H1 (cell line): Measurements from ENCODE around the gene ARID4B.

ENCODE experiments used
- CTCF ChIP-seq, 3 experiments: IDR thresholded peaks; 1 replicate in 2 of 3; 2 replicates in 1 of 3; pipeline versions ENCODE4 v1.5.1 to v1.6.1; 2011; ENCODE audit warnings: low read length in 3 of 3, mild to moderate bottlenecking in 3 of 3, inconsistent platforms in 2 of 3, low read depth in 1 of 3, moderate library complexity in 1 of 3; ENCODE audit not compliant: insufficient read depth in 1 of 3; ENCODE audit errors: control extremely low read depth in 1 of 3
- NANOG ChIP-seq: IDR thresholded peaks from 2 replicates; pipeline ENCODE4 v1.6.1; 2011; ENCODE audit warnings: low read length, low read depth, mild to moderate bottlenecking, inconsistent platforms; ENCODE audit not compliant: insufficient read depth, poor library complexity, severe bottlenecking

DNA sequence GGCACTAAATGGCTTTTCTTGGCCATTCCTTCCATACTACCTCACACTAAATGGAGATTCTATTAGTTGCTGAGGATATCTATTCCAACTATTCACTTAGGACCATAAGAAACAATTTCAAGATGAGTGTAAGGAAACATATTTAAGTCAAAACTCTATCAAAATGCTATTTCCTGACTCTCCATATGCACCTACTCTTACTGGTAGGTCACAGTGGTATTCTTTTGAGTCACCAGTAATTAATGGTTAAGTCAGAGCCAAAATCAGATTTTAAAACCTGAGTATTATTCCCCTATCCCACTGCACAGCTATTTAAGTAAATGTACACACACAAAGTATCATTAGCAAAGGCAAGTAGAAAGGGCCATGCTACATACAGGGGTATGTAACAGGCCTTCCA, 50.3 kb downstream of the ARID4B start:
- no peak for TF ChIP-seq CTCF (IDR thresholded peaks at IDR 0.05; ENCODE audit: control extremely low read depth in 1 of 3, insufficient read depth in 1 of 3, low read depth in 1 of 3, low read length in 3 of 3)
- TF ChIP-seq NANOG = no peak
